IMR-90 (cell line): Measurements from ENCODE around the gene RPS6KA5. TPM values are rescaled to one million over a fixed set of nuclear protein-coding genes. Genes with fewer than 3 reads are reported as not detected.

ENCODE experiments used
- ATAC-seq: fragments of 200-7000 bp; cut with Tn5 transposase; 2 replicates; pipeline ENCODE4 v1.9.1; 2020; ENCODE audit warnings: low read depth, mild to moderate bottlenecking, moderate library complexity
- BruUV-seq: library from RNA; stranded (reverse); fragments of 400-500 nt; replicated peaks from 2 replicates; lab custom pipeline; 2021; lab: Mats Ljungman, UMichigan
- CTCF ChIA-PET: fragments of 300-600 bp; formaldehyde crosslinking; extraction: SDS; loops from one replicate; lab custom pipeline; 2021; ENCODE audit warnings: antibody characterized with exemption; lab: Yijun Ruan, JAX
- POLR2A ChIA-PET: fragments of 300-600 bp; sonication (Branson Sonifier 250); formaldehyde crosslinking; loops from one replicate; lab custom pipeline; 2022; ENCODE audit warnings: antibody characterized with exemption; ENCODE audit not compliant: unreplicated experiment; lab: Charles Lee
- DNase-seq: peaks from one replicate; pipeline ENCODE4 v3.0.0; 2013
- H2AFZ ChIP-seq: replicated peaks from 2 replicates; pipeline ENCODE3; 2013; ENCODE audit warnings: low read length, mild to moderate bottlenecking; ENCODE audit not compliant: poor library complexity
- H2AK5ac ChIP-seq: 2 replicates; pipeline ENCODE4 v1.6.1; 2013; ENCODE audit warnings: low read depth, low read length, inconsistent platforms
- H2AK9ac ChIP-seq: replicated peaks from 2 replicates; pipeline ENCODE3; 2013; ENCODE audit warnings: mild to moderate bottlenecking, low read depth, low read length, moderate library complexity; ENCODE audit not compliant: poor library complexity
- H2BK120ac ChIP-seq: 2 replicates; pipeline ENCODE4 v1.6.1; 2013; ENCODE audit warnings: low read depth, low read length, inconsistent platforms
- H2BK15ac ChIP-seq: 3 replicates; pipeline ENCODE4 v1.6.1; 2013; ENCODE audit warnings: low read depth, low read length, inconsistent platforms
- H2BK20ac ChIP-seq: 2 replicates; pipeline ENCODE4 v1.6.1; 2013; ENCODE audit warnings: low read depth, mild to moderate bottlenecking, inconsistent platforms, low read length, moderate library complexity
- H2BK5ac ChIP-seq: 2 replicates; pipeline ENCODE4 v1.6.1; 2013; ENCODE audit warnings: mild to moderate bottlenecking, low read depth, low read length, inconsistent platforms; ENCODE audit not compliant: poor library complexity, severe bottlenecking
- H3K14ac ChIP-seq: replicated peaks from 2 replicates; pipeline ENCODE4 v1.6.1; 2013; ENCODE audit warnings: low read depth, low read length, inconsistent platforms
- H3K18ac ChIP-seq: 2 replicates; pipeline ENCODE4 v1.6.1; 2013; ENCODE audit warnings: low read depth, low read length, control low read depth
- H3K23ac ChIP-seq: 2 replicates; pipeline ENCODE4 v1.6.1; 2013; ENCODE audit warnings: low read depth, low read length, inconsistent platforms
- H3K27ac ChIP-seq: 2 replicates; pipeline ENCODE4 v1.5.1; 2013; ENCODE audit warnings: mild to moderate bottlenecking, control low read depth, low read length; ENCODE audit not compliant: insufficient read depth
- H3K27me3 ChIP-seq: 2 replicates; pipeline ENCODE4 v1.6.1; 2013; ENCODE audit warnings: low read length; ENCODE audit not compliant: control insufficient read depth, insufficient read depth
- H3K36me3 ChIP-seq: 2 replicates; pipeline ENCODE4 v1.6.1; 2013; ENCODE audit warnings: low read length, mixed read lengths; ENCODE audit not compliant: control insufficient read depth, insufficient read depth
- H3K4ac ChIP-seq: 2 replicates; pipeline ENCODE4 v1.6.1; 2013; ENCODE audit warnings: low read depth, low read length, inconsistent platforms
- H3K4me1 ChIP-seq: 2 replicates; pipeline ENCODE4 v1.6.1; 2013; ENCODE audit warnings: low read length, mixed read lengths; ENCODE audit not compliant: control insufficient read depth, insufficient read depth
- H3K4me2 ChIP-seq: 2 replicates; pipeline ENCODE4 v1.6.1; 2013; ENCODE audit warnings: low read depth, mild to moderate bottlenecking, control low read depth, low read length, moderate library complexity
- H3K4me3 ChIP-seq: 2 replicates; pipeline ENCODE4 v1.5.1; 2013; ENCODE audit warnings: low read depth, mild to moderate bottlenecking, control low read depth, low read length, moderate library complexity; ENCODE audit not compliant: insufficient read depth
- H3K56ac ChIP-seq: 2 replicates; pipeline ENCODE4 v1.6.1; 2013; ENCODE audit warnings: low read length, inconsistent platforms; ENCODE audit not compliant: insufficient read depth; ENCODE audit errors: extremely low read depth
- H3K79me1 ChIP-seq, 2 experiments: 2 replicates each; pipeline ENCODE4 v1.6.1; 2013; ENCODE audit warnings: low read length in 2 of 2, inconsistent platforms in 1 of 2, low read depth in 1 of 2
- H3K9ac ChIP-seq: 2 replicates; pipeline ENCODE4 v1.6.1; 2013; ENCODE audit warnings: low read depth, low read length, control low read depth
- H3K9me1 ChIP-seq: 2 replicates; pipeline ENCODE4 v1.6.1; 2013; ENCODE audit warnings: low read length, inconsistent platforms; ENCODE audit not compliant: insufficient read depth
- H3K9me3 ChIP-seq: 2 replicates; pipeline ENCODE4 v1.6.1; 2013; ENCODE audit warnings: low read length; ENCODE audit not compliant: control insufficient read depth, insufficient read depth
- H4K20me1 ChIP-seq: 2 replicates; pipeline ENCODE4 v1.6.1; 2013; ENCODE audit warnings: low read length, inconsistent platforms; ENCODE audit not compliant: insufficient read depth
- H4K5ac ChIP-seq: 2 replicates; pipeline ENCODE4 v1.6.1; 2013; ENCODE audit warnings: mild to moderate bottlenecking, low read depth, low read length, control low read depth
- H4K8ac ChIP-seq, 2 experiments: 2 replicates each; pipeline ENCODE4 v1.6.1; 2013; ENCODE audit warnings: low read depth in 2 of 2, low read length in 2 of 2, control low read depth in 1 of 2, inconsistent platforms in 1 of 2
- H4K91ac ChIP-seq: 2 replicates; pipeline ENCODE4 v1.6.1; 2013; ENCODE audit warnings: low read depth, low read length, inconsistent platforms; ENCODE audit not compliant: insufficient read depth
- CEBPB ChIP-seq: IDR thresholded peaks from 2 replicates; pipeline ENCODE4 v1.6.1; 2012; ENCODE audit warnings: low read depth, low read length, improper control_type of control experiment
- CHD1 ChIP-seq: IDR thresholded peaks from 2 replicates; pipeline ENCODE4 v1.6.1; 2012; ENCODE audit warnings: low read depth, low read length, improper control_type of control experiment
- FOS ChIP-seq: fragments of 150-350 bp; IDR thresholded peaks from 2 replicates; pipeline ENCODE4 v1.6.1; 2016; ENCODE audit warnings: low read depth, low read length
- MAFK ChIP-seq: IDR thresholded peaks from 2 replicates; pipeline ENCODE4 v1.6.1; 2012; ENCODE audit warnings: low read depth, low read length, improper control_type of control experiment
- MAZ ChIP-seq: IDR thresholded peaks from 2 replicates; pipeline ENCODE4 v1.6.1; 2012; ENCODE audit warnings: low read depth, mild to moderate bottlenecking, low read length, improper control_type of control experiment, moderate library complexity, borderline replicate concordance
- MXI1 ChIP-seq: IDR thresholded peaks from 2 replicates; pipeline ENCODE4 v1.6.1; 2012; ENCODE audit warnings: low read depth, mild to moderate bottlenecking, low read length, moderate library complexity, borderline replicate concordance
- NFE2L2 ChIP-seq: fragments of 150-350 bp; IDR thresholded peaks from 2 replicates; pipeline ENCODE4 v1.6.1; 2016; ENCODE audit warnings: low read depth, mild to moderate bottlenecking, low read length
- POLR2A ChIP-seq: IDR thresholded peaks from 2 replicates; pipeline ENCODE4 v1.6.1; 2012; ENCODE audit warnings: mild to moderate bottlenecking, low read depth, low read length
- RAD21 ChIP-seq: IDR thresholded peaks from 2 replicates; pipeline ENCODE4 v1.6.1; 2012; ENCODE audit warnings: low read length, improper control_type of control experiment
- RCOR1 ChIP-seq: IDR thresholded peaks from 2 replicates; pipeline ENCODE4 v1.6.1; 2012; ENCODE audit warnings: mild to moderate bottlenecking, low read length, improper control_type of control experiment; ENCODE audit not compliant: insufficient replicate concordance
- RFX5 ChIP-seq: IDR thresholded peaks from 2 replicates; pipeline ENCODE4 v1.8.0; 2012; ENCODE audit warnings: low read depth, mild to moderate bottlenecking, low read length, moderate library complexity
- SMC3 ChIP-seq: fragments of 150-350 bp; IDR thresholded peaks from 2 replicates; pipeline ENCODE4 v1.6.1; 2016; ENCODE audit warnings: low read depth, mild to moderate bottlenecking, antibody characterized with exemption, low read length, moderate library complexity
- WGBS, 2 experiments: methylation state at CpG; one replicate each; pipeline versions ENCODE4 v1.1.5 to v1.1.7; 2013; ENCODE audit warnings: missing lambda C conversion rate in 2 of 2; ENCODE audit not compliant: insufficient read length in 1 of 2; ENCODE audit errors: extremely low coverage in 2 of 2; 5-methylcytosine and 5-hydroxymethylcytosine counted together
- dilution Hi-C: fragments of 300-500 bp; cut with HindIII; formaldehyde crosslinking; loops from one replicate; pipeline ENCODE4 v1.14.3; 2018; ENCODE audit warnings: low sequenced_read_pairs; ENCODE audit not compliant: unreplicated experiment
- in situ Hi-C: fragments of 300-500 bp; cut with MboI; formaldehyde crosslinking; loops from 3 replicates; pipeline ENCODE4 v1.14.3; 2019; ENCODE audit warnings: low sequenced_read_pairs, inconsistent platforms, mixed read lengths
- intact Hi-C: fragments of 100-400 bp; cut with micrococcal nuclease; formaldehyde crosslinking; loops from 2 replicates; pipeline ENCODE4 v1.10.0; 2022
- polyA plus RNA-seq, 3 experiments: library from polyadenylated mRNA; depleted of rRNA; stranded (reverse); fragments of >200 nt; gene quantifications; 2 replicates each; pipeline ENCODE4 v1.2.3, GENCODE V29; 2012; ENCODE audit warnings: low replicate concordance in 1 of 3
- total RNA-seq: library from RNA; depleted of rRNA; stranded (reverse); fragments of >200 nt; gene quantifications from 2 replicates; pipeline ENCODE4 v1.2.3, GENCODE V29; 2012
- TF ChIP-seq, protein P1 (sequence below): fragments of 150-350 bp; IDR thresholded peaks from 2 replicates; pipeline ENCODE4 v1.6.1; 2016; ENCODE audit warnings: low read depth, mild to moderate bottlenecking, low read length, moderate library complexity, borderline replicate concordance
- TF ChIP-seq, protein P2 (sequence below): fragments of 150-350 bp; IDR thresholded peaks from 2 replicates; pipeline ENCODE4 v1.6.1; 2017; ENCODE audit warnings: mild to moderate bottlenecking, antibody characterized with exemption, low read length, low read depth

The RPS6KA5 gene
- total and polyA plus RNA-seq, 2 of the 4 experiments (the other 2 are of a cell fraction) = 0.36 TPM

DNA sequence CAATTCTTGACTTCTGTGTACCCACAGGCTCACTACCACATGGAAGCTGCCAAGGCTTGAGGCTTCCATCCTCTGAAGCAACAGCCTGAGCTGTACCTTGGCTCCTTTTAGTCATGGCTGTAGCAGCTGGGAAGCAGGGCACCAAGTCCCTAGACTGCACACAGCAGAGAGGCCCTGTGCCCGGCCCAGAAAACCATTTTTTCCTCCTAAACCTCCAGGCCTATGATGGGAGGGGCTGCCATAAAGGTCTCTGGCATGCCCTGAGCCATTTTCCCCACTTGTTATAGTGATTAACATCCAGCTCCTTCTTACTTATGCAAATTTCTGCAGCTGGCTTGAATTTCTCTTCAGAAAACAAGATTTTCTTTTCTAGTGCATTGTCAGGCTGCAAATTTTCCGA, 121.8 kb downstream of the RPS6KA5 start:
- Histone ChIP-seq H3K4ac (no peak overlapping the region), H3K9me1 (no peaks in the 10 kb centered on the region), H3K14ac (no peak overlapping the region), H2BK5ac (no peak overlapping the region), H4K8ac (no peak overlapping the region), H2AFZ (no peak overlapping the region), H2AK9ac (no peak overlapping the region), H2AK5ac (no peak overlapping the region), H3K36me3 (no peaks in the 10 kb centered on the region), H3K18ac (no peak overlapping the region), H3K9ac (no peak overlapping the region), H3K79me1 (no peaks in the 10 kb centered on the region), H3K4me1 (no peaks in the 10 kb centered on the region), H2BK15ac (no peak overlapping the region), H3K4me3 (no peak overlapping the region), H3K23ac (no peak overlapping the region), H3K56ac (no peak overlapping the region), H3K4me2 (no peak overlapping the region), H4K5ac (no peak overlapping the region), H4K91ac (no peak overlapping the region), H4K20me1 (no peaks in the 10 kb centered on the region), H2BK20ac (no peak overlapping the region), H3K9me3 (peaks cover 3% of the 10 kb centered on the region; the same call in 1 of the 2 replicates), H3K27me3 (no peaks in the 10 kb centered on the region), H3K27ac (no peak overlapping the region), H2BK120ac (no peak overlapping the region)
- intact Hi-C loops = no loop called here
- DNase-seq = no peak
- TF ChIP-seq RCOR1 (no peak), MXI1 (no peak), CHD1 (no peak), RFX5 (no peak), SMC3 (no peak), NFE2L2 (no peak), CEBPB (no peak), POLR2A (no peak), MAFK (no peak), FOS (no peak), RAD21 (no peak), MAZ (no peak)
- TF ChIP-seq, protein P1, sequence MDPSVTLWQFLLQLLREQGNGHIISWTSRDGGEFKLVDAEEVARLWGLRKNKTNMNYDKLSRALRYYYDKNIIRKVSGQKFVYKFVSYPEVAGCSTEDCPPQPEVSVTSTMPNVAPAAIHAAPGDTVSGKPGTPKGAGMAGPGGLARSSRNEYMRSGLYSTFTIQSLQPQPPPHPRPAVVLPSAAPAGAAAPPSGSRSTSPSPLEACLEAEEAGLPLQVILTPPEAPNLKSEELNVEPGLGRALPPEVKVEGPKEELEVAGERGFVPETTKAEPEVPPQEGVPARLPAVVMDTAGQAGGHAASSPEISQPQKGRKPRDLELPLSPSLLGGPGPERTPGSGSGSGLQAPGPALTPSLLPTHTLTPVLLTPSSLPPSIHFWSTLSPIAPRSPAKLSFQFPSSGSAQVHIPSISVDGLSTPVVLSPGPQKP = no peak
- TF ChIP-seq, protein P2, sequence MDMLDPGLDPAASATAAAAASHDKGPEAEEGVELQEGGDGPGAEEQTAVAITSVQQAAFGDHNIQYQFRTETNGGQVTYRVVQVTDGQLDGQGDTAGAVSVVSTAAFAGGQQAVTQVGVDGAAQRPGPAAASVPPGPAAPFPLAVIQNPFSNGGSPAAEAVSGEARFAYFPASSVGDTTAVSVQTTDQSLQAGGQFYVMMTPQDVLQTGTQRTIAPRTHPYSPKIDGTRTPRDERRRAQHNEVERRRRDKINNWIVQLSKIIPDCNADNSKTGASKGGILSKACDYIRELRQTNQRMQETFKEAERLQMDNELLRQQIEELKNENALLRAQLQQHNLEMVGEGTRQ = no peak
- dilution Hi-C loops = no loop called here
- WGBS, 2 experiments = 25% methylated on average over 1 of the region's 2 CpGs; no CpG with 5 or more reads in 1 of the 2 experiments
- no TSS peak for BruUV-seq
- ChIA-PET POLR2A (no interaction called here), CTCF (interaction anchor here (0.5 kb wide), 1 partner anchor 976 kb away, joined by 8 read pairs; no protein-coding TSS in a partner anchor)
- ATAC-seq = no peak
- in situ Hi-C loops = no loop called here
